HG02970 (cell line): ENCODE measurements around the gene DBNDD1.
"Not testable (repeated sequence)": the region's sequence is repeated elsewhere in the genome, so short reads cannot be mapped to it uniquely, and the experiment has no call there.

Source experiments
- ATAC-seq: cut with Tn5 transposase; IDR thresholded peaks from one replicate; pipeline ENCODE4 v1.9.1; 2021; ENCODE audit warnings: mild to moderate bottlenecking, moderate library complexity, moderate number of reproducible peaks; ENCODE audit not compliant: unreplicated experiment, low FRiP score

Gene DBNDD1

DNA sequence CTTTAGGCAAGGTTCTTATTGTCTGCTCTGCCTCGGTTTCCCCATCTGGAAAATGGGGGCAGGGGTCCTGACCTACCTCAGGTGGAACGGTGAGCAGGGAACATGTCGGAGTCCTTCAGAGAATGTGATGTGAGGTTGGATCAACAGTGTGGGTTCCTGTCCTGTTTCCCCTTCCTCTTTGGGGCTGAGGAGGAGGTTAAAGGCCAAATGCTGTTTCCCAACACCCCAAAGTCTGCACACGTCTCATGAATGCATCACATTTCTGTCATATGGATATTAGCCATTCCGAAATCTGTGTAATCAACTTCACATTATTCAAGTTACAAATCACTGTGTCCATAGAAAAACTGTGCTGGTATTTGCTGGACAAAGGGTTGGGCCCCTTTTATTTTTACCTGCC is 51.8 kb downstream of the DBNDD1 start:
- not testable (repeated sequence) for ATAC-seq

DNA sequence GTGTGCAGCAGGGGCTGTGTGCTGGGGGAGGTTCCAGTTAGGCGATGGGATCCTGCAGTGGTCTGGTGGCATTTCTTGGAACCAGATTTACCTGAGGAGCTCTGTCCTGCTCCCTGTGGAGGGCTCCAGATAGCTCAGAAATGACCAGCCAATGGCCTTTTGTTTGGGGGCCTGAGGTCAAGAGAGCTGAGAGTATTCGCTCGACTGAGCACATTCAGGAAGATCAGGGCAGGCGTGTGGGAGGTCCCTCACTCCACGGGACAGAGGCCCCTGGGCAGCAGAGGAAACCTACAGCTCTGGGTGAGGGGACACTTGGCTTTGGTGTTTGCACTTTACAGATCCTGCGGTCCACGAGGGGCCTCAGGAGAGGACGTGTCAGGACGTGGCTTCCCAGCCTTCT is 52.5 kb downstream of the DBNDD1 start:
- no peak for ATAC-seq

DNA sequence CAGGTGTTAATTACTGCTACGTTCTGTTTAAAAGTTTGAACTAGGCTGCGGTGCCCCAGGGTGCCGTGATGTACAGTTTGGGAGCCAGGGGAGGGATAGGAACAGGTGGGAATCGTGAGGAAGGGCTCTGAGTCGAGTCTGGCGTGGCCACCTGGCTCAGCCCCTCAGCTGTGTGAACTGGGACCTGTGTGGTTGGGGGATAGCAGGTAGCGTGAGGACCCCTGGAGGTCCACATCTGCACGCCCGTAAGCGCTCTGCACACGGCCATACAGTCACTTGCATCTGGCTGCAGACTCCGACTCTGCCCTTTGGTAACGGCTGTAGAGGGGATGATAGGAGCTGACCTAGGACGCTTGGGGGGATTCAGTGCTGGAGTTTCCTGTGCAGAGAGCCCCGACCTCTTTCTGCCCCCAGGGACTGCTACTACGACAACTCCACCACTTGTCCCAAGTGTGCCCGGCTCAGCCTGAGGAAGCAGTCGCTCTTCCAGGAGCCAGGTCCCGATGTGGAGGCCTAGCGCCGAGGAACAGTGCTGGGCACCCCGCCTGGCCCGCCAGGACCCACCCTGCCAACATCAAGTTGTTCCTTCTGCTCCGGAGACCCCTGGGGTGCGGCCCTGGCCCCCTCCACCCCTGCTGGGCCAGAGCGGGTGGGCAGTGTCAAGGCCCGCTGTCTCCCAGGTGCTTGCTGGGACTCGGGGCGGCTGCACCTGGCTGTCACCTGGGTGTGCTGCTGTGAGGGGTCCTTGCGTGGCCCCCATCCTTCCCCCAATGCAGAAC is 53.6 kb downstream of the DBNDD1 start:
- no peak for ATAC-seq

DNA sequence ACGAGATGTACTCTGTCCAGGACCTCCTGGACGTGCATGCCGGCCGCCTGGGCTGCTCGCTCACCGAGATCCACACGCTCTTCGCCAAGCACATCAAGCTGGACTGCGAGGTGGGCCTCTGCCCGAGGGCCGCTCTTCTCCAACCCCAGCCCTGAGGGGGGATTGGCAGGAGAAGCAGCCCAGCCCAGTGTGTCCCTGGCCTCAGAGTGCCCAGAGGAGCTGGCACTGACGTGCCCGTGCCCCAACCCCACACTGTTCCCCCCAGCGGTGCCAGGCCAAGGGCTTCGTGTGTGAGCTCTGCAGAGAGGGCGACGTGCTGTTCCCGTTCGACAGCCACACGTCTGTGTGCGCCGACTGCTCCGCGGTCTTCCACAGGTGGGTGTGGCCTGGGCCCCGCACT is 55.1 kb downstream of the DBNDD1 start:
- no peak for ATAC-seq

DNA sequence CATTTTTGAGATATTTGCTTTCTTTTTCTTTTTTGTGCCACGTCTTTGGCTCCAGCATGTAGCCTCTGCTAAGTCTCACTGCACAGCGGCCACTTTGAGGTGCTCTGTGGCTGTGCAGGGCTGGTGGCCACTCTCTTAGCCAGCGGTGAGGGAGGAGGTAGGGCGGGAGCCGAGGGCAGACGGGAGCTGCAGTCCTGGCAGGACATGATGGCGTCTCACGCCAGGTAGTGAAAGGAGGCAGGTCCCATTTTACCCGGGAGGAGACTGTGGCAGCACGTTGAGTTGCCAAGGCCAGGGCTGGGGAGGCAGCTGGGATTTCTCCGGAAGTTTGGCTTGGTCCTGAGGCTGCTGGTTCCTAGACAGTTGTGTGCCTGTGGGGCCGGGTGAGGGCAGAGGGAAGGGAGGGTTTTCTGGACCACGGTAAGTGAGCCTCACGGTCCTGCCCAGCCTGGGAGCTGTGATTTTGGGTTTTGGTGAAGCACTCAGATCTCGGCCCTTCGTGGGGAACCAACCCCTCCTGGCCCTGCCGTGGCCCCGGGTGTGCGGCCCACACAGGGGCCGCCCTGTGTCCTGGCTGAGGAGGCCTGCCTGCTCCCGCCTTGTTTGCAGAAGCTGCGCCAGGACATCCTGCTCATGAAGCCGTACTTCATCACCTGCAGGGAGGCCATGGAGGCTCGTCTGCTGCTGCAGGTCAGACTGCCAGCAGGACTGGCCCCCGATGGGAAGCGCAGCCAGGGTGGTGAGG is 56.3 kb downstream of the DBNDD1 start:
- no peak for ATAC-seq

DNA sequence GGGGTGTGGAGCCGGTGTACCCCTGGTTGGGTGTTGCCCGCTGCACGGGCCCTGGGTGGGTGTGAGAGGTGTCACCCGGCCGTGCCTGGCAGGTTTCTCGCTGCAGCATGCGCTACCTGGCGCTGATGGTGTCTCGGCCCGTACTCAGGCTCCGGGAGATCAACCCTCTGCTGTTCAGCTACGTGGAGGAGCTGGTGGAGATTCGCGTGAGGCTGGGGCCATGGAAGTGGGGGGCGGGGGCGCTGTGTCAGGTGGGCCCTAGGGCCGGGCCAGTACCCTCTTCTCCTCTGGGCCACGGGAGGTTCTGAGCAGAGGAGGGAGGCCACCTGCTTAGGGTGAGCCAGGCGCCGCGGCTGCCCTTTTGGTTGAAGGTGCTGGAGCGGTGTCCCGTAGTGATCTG is 57.3 kb downstream of the DBNDD1 start:
- ATAC-seq, result no peak

DNA sequence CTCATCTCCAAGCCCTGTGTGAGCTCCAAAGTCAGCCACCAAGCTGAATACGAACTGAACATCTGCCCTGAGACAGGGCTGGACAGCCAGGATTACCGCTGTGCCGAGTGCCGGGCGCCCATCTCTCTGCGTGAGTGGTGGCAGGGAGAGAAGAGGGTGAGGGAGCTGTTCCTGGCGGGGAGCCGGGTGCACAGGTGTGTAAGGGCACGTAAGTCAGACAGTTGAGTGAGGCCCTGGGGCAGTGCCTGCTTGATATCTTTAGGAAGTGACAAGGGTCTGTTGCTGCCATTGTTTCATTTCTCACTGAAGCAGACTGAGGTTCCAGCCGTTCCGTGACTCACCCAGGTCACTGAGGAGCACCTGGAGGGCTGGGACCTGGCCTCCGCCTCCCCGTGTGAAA is 58.3 kb downstream of the DBNDD1 start:
- ATAC-seq, result no peak

DNA sequence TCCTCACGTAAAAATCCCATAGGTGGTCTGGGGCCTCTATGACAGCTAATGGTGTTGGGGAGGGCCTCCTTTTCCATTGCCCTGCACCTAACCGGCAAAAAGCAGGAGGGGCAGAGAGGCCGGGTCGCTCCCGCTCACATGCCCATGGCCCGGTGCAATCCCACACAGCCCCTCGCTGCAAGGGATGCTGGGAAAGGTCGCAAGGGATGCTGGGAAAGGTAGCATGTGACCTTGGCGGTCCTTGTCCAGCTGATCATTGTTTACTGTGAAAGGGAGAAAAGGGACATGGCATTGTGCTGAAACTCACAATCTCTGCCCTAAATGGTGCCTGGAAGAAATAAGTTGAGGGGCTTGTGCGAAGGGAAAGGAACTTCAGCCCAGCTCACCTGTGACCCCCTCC is 60.7 kb downstream of the DBNDD1 start:
- ATAC-seq, result no peak

DNA sequence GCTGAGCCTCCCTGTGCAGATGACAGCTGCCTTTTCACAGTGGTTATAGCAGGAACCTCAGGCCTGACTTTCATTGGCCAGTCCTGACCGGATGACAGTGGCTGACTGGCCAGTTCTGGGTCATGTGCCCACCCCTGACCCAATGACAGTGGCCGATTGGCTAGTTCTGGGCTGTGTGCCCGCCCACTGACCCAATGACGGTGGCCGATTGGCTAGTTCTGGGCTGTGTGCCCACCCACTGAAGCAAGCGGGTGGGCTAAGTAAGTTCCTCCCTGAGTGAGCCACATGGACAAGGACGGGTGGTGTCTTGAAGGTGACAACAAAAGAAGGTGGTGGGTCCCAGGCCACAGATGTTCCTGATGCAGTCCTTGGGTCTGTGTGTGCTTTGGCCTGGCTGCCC is 61.2 kb downstream of the DBNDD1 start:
- ATAC-seq, result no peak

DNA sequence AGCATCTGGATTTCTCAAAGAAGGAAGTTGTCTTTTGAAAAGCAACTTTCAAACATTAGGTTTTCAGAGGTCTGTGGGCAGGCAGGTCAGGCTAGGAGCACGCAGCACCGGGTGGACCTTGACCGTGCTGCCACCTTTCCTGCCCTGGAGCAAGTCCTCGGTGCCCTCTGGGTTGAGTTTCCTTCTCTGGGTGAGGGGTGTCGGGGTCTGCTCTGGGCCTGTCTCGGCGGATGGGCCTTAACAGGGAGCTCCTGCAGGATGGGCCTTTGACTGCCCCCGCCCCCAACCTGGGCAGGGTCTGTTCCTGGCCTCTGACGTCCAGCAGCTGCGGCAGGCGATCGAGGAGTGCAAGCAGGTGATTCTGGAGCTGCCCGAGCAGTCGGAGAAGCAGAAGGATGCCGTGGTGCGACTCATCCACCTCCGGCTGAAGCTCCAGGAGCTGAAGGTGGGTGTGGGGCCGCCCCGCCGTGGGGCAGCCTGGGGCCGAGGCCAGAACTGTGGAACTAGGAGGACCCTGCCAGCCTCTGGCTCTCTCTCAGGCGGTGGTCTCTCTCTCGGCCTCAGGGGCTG is 62.0 kb downstream of the DBNDD1 start:
- ATAC-seq, result no peak

DNA sequence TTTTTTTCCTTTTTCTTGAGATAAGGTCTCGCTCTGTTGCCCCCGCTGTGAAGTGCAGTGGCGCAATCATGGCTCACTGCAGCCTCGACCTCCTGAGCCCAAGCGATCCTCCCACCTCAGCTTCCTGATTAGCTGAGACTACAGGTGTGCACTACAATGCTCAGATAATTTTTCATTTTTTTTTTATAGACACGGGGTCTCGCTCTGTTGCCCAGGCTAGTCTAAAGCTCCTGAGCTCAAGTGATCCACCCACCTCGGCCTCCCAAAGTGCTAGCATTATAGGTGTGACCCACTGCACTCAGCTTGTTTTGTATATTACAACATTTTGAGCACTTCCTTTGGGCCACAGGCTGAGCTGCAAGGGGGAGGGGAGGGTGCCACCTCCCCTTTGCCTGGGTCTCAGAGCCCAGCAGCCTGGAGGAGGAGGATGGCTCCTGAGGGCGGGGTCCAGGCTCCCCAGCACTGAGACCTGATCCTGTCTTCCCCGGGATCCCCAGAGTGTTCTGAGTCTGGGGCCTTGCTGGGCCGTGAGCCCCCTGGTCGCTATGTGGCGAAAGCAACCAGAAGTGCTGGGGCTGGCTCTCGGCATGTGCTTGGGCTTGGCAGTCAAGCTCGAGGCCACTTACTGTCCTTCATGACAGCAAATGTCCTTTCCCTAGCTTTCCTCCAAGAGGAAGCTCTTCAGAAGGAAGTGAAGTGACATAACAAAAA is 62.6 kb downstream of the DBNDD1 start:
- no peak for ATAC-seq

DNA sequence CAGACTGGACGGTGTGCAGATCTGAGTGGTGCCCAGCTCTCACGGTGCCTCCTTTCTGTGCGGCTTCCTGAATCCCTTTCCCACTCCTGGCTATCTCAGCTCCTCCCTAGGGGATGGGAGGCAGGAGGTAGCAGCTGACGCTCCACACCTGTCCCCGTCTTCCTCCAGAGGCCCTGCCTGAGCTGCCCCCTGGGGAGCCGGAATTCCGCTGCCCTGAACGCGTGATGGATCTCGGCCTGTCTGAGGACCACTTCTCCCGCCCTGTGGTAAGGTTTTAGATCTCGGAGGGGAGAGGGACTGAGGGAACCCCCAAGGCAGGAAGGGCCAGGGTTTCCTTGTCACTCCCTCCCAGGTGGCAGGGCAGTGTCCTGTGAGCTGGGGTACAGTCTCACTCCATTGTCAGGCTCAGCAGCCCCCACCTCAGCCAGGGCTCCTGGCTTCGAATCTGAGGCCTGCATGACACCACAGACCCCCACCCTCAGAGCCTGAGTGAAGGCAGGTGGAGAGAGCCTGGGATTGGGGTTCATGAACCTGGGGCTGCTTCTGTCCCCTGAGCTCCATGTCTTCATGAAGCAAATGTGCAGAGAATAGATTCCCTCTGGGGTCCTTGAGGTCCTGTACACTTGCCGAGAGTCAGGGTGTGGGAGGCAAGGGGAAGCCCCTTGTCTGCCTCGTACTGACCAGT is 64.1 kb downstream of the DBNDD1 start:
- no peak for ATAC-seq
